GM23338 (cell line): ENCODE results near the gene TRMT2A. TPM values are rescaled to one million over a fixed set of nuclear protein-coding genes. Genes with fewer than 3 reads are reported as not detected.

Source experiments
- ATAC-seq: fragments of 200-7000 bp; cut with Tn5 transposase; 3 replicates; pipeline ENCODE4 v1.9.1; 2020
- DNase-seq: peaks from one replicate; pipeline ENCODE4 v3.0.0-alpha.2; 2015; ENCODE audit warnings: low spot score
- H2AFZ ChIP-seq: fragments of 200-600 bp; sonication (generic); 2 replicates; pipeline ENCODE4 v1.8.0; 2016; ENCODE audit warnings: antibody characterized with exemption, mild to moderate bottlenecking, moderate library complexity
- H3F3A ChIP-seq: fragments of 200-600 bp; sonication (generic); replicated peaks from 2 replicates; pipeline ENCODE4 v1.8.0; 2017; ENCODE audit warnings: antibody characterized with exemption, mixed run types, low read depth
- H3K27ac ChIP-seq: fragments of 200-600 bp; sonication (generic); 2 replicates; pipeline ENCODE4 v1.6.1; 2016; ENCODE audit warnings: low read depth
- H3K27me3 ChIP-seq: fragments of 200-600 bp; sonication (generic); 2 replicates; pipeline ENCODE4 v1.8.0; 2016; ENCODE audit warnings: mild to moderate bottlenecking, mixed run types, moderate library complexity; ENCODE audit not compliant: insufficient read depth
- H3K36me3 ChIP-seq: fragments of 200-600 bp; sonication (generic); 2 replicates; pipeline ENCODE4 v1.8.0; 2016; ENCODE audit warnings: mild to moderate bottlenecking; ENCODE audit not compliant: insufficient read depth
- H3K4me1 ChIP-seq: fragments of 200-600 bp; sonication (generic); 2 replicates; pipeline ENCODE4 v1.8.0; 2016; ENCODE audit warnings: mild to moderate bottlenecking, moderate library complexity; ENCODE audit not compliant: insufficient read depth
- H3K4me2 ChIP-seq: fragments of 200-600 bp; sonication (generic); 2 replicates; pipeline ENCODE4 v1.7.1; 2017; ENCODE audit warnings: mixed run types
- H3K4me3 ChIP-seq: fragments of 200-600 bp; sonication (generic); 2 replicates; pipeline ENCODE4 v1.6.1; 2016; ENCODE audit warnings: mixed run types
- H3K79me2 ChIP-seq: fragments of 200-600 bp; sonication (generic); replicated peaks from 2 replicates; pipeline ENCODE4 v1.8.0; 2017; ENCODE audit warnings: mild to moderate bottlenecking; ENCODE audit not compliant: insufficient read depth
- H3K9me2 ChIP-seq: fragments of 200-600 bp; sonication (generic); 2 replicates; pipeline ENCODE4 v1.8.0; 2017; ENCODE audit not compliant: insufficient read depth
- H4K20me1 ChIP-seq: fragments of 200-600 bp; sonication (generic); replicated peaks from 2 replicates; pipeline ENCODE4 v1.8.0; 2017; ENCODE audit warnings: mild to moderate bottlenecking; ENCODE audit not compliant: insufficient read depth
- H3K27ac Mint-ChIP-seq: 2 replicates; pipeline ENCODE4 v1.8.0; 2020; ENCODE audit warnings: inconsistent platforms, mild to moderate bottlenecking, moderate library complexity, mixed read lengths
- H3K27me3 Mint-ChIP-seq: 3 replicates; pipeline ENCODE4 v1.8.0; 2022; ENCODE audit warnings: low read depth, mild to moderate bottlenecking, moderate library complexity, mixed read lengths, inconsistent platforms; ENCODE audit not compliant: insufficient read depth, poor library complexity
- H3K36me3 Mint-ChIP-seq: 3 replicates; pipeline ENCODE4 v1.8.0; 2021; ENCODE audit warnings: low read depth, mild to moderate bottlenecking, inconsistent platforms, moderate library complexity, mixed read lengths
- H3K4me1 Mint-ChIP-seq: 3 replicates; pipeline ENCODE4 v1.8.0; 2020; ENCODE audit warnings: mild to moderate bottlenecking, inconsistent platforms, mixed read lengths
- H3K4me3 Mint-ChIP-seq: 3 replicates; pipeline ENCODE4 v1.8.0; 2021; ENCODE audit warnings: moderate library complexity, mild to moderate bottlenecking, inconsistent platforms, mixed read lengths
- H3K9me3 Mint-ChIP-seq: 3 replicates; pipeline ENCODE4 v1.8.0; 2020; ENCODE audit warnings: moderate library complexity, mild to moderate bottlenecking, inconsistent platforms, mixed read lengths
- CREB1 ChIP-seq: fragments of 250-450 bp; sonication (Bioruptor Pico); IDR thresholded peaks from 2 replicates; pipeline ENCODE4 v1.5.0; 2020; ENCODE audit warnings: low read depth, mild to moderate bottlenecking, moderate library complexity
- CTCF ChIP-seq, 2 experiments: fragments of 200-600 bp in 1 of 2; sonication (generic) in 1 of 2; conservative IDR thresholded peaks; 2 replicates each; pipeline versions ENCODE4 v1.5.1 to v1.6.1; 2016 to 2017; ENCODE audit warnings: antibody characterized with exemption in 2 of 2, low read depth in 2 of 2, mild to moderate bottlenecking in 2 of 2, moderate library complexity in 1 of 2
- ETS1 ChIP-seq: IDR thresholded peaks from 2 replicates; pipeline ENCODE4 v1.6.1; 2016; ENCODE audit warnings: antibody characterized with exemption
- EZH2 ChIP-seq: fragments of 200-600 bp; sonication (generic); IDR thresholded peaks from one replicate; pipeline ENCODE4 v1.8.0; 2017; ENCODE audit warnings: antibody characterized with exemption, mild to moderate bottlenecking, low read depth; ENCODE audit not compliant: unreplicated experiment
- EZH2phosphoT487 ChIP-seq: fragments of 200-600 bp; sonication (generic); IDR thresholded peaks from one replicate; pipeline ENCODE4 v1.8.1; 2018; ENCODE audit warnings: antibody characterized with exemption; ENCODE audit not compliant: unreplicated experiment
- JUNB ChIP-seq: IDR thresholded peaks from one replicate; pipeline ENCODE4 v1.6.1; 2016; ENCODE audit warnings: antibody characterized with exemption; ENCODE audit not compliant: unreplicated experiment
- NANOG ChIP-seq: IDR thresholded peaks from 2 replicates; pipeline ENCODE4 v1.6.1; 2016; ENCODE audit warnings: antibody characterized with exemption, borderline replicate concordance
- POLR2AphosphoS5 ChIP-seq: IDR thresholded peaks from 2 replicates; pipeline ENCODE4 v1.6.1; 2016; ENCODE audit warnings: antibody characterized with exemption, low read depth
- REST ChIP-seq: IDR thresholded peaks from one replicate; pipeline ENCODE4 v1.6.1; 2018; ENCODE audit warnings: antibody characterized with exemption; ENCODE audit not compliant: unreplicated experiment
- STAT1 ChIP-seq: IDR thresholded peaks from one replicate; pipeline ENCODE4 v1.6.1; 2016; ENCODE audit warnings: antibody characterized with exemption; ENCODE audit not compliant: unreplicated experiment
- ZNF114 ChIP-seq: fragments of 250-450 bp; sonication (Bioruptor Pico); IDR thresholded peaks from 2 replicates; pipeline ENCODE4 v1.5.0; 2020; ENCODE audit warnings: mild to moderate bottlenecking, moderate library complexity
- ZNF331 ChIP-seq: fragments of 250-450 bp; sonication (Bioruptor Pico); IDR thresholded peaks from 2 replicates; pipeline ENCODE4 v1.5.0; 2020; ENCODE audit warnings: low read depth, mild to moderate bottlenecking, moderate library complexity
- ZNF462 ChIP-seq: fragments of 250-450 bp; sonication (Bioruptor Pico); IDR thresholded peaks from 2 replicates; pipeline ENCODE4 v1.5.0; 2020; ENCODE audit warnings: mild to moderate bottlenecking, moderate library complexity
- polyA plus RNA-seq: library from polyadenylated mRNA; unstranded; fragments of >200 nt; fragmentation: Nextera tagmentation; extraction: Ambion mirVana; gene quantifications from 2 replicates; pipeline ENCODE4 v1.2.1, GENCODE V29; 2016
- total RNA-seq: library from RNA; depleted of rRNA; stranded (reverse); fragments of >200 nt; shearing (Covaris generic); gene quantifications from 2 replicates; pipeline ENCODE4 v1.2.3, GENCODE V29; 2014

Gene TRMT2A
- total and polyA plus RNA-seq, 2 experiments from 2014 or later: 41.3 to 61.3 TPM

GRCh38 chr22:20138868-20139267 is 21.8 kb upstream of the TRMT2A start:
- H4K20me1 ChIP-seq: no peaks in the 10 kb centered on the region; the same call in 1 of the 2 replicates
- H3K27me3 Mint-ChIP-seq: peaks cover 11% of the 10 kb centered on the region
- ATAC-seq: no peak
- H3F3A ChIP-seq: no peaks in the 10 kb centered on the region
- H3K4me3 Mint-ChIP-seq: no peak overlapping the region
- H3K9me3 Mint-ChIP-seq: no peaks in the 10 kb centered on the region
- no peak overlapping the region for H3K27ac Mint-ChIP-seq
- H3K27me3 ChIP-seq: no peaks in the 10 kb centered on the region
- no peaks in the 10 kb centered on the region for H3K36me3 ChIP-seq
- H3K79me2 ChIP-seq: peaks cover 24% of the 10 kb centered on the region
- H3K9me2 ChIP-seq: no peaks in the 10 kb centered on the region
- H3K4me1 ChIP-seq: no peaks in the 10 kb centered on the region
- DNase-seq: no peak
- no peak overlapping the region for H3K4me2 ChIP-seq
- H3K4me3 ChIP-seq: no peak overlapping the region
- H3K4me1 Mint-ChIP-seq: no peaks in the 10 kb centered on the region
- no peaks in the 10 kb centered on the region for H3K36me3 Mint-ChIP-seq
- H3K27ac ChIP-seq: no peak overlapping the region
- no peak overlapping the region for H2AFZ ChIP-seq
- no peak for TF ChIP-seq EZH2phosphoT487
- no peak for TF ChIP-seq ETS1
- TF ChIP-seq POLR2AphosphoS5: no peak
- no peak for TF ChIP-seq ZNF331
- no peak for TF ChIP-seq EZH2
- no peak for TF ChIP-seq CREB1 (CRISPR knock-in tag)
- no peak for TF ChIP-seq ZNF462 (CRISPR knock-in tag)
- no peak for TF ChIP-seq ZNF114 (CRISPR knock-in tag)
- no peak for TF ChIP-seq STAT1
- no peak for TF ChIP-seq JUNB
- TF ChIP-seq REST: no peak
- TF ChIP-seq NANOG: no peak
- TF ChIP-seq CTCF (conservative IDR thresholded peaks at IDR 0.05; ENCODE audit: low read depth in 2 of 2): no peak
